CD14-positive monocyte (primary cell): Measurements from ENCODE around the gene TMA7B. TPM values are rescaled to one million over a fixed set of nuclear protein-coding genes. Genes with fewer than 3 reads are reported as not detected.

Experiments used
- DNase-seq, 3 donors: peaks; one replicate each; pipeline ENCODE4 v3.0.0-alpha.2; 2011 to 2022
- H2AFZ ChIP-seq: 2 replicates; pipeline ENCODE4 v1.6.0; 2012; ENCODE audit warnings: mild to moderate bottlenecking, low read depth, low read length, inconsistent platforms; ENCODE audit not compliant: insufficient read depth, poor library complexity, severe bottlenecking
- H3K27ac ChIP-seq, 2 donors: 1 replicate in 1 of 2; 2 replicates in 1 of 2; pipeline ENCODE4 v1.5.1; 2012 to 2013; ENCODE audit warnings: low read length in 2 of 2, control low read depth in 1 of 2, inconsistent platforms in 1 of 2, low read depth in 1 of 2, mild to moderate bottlenecking in 1 of 2
- H3K27me3 ChIP-seq, 2 donors: one replicate each; pipeline versions ENCODE4 v1.6.0 to v1.6.1; 2011 to 2013; ENCODE audit warnings: low read length in 2 of 2; ENCODE audit not compliant: control insufficient read depth in 2 of 2, insufficient read depth in 2 of 2
- H3K36me3 ChIP-seq, 2 donors: replicated peaks in 1 of 2; 1 replicate in 1 of 2; 2 replicates in 1 of 2; pipeline versions ENCODE4 v1.5.1 to v1.6.1; 2012 to 2013; ENCODE audit warnings: low read length in 2 of 2, control low read depth in 1 of 2, inconsistent platforms in 1 of 2, mild to moderate bottlenecking in 1 of 2; ENCODE audit not compliant: insufficient read depth in 2 of 2, control insufficient read depth in 1 of 2
- H3K4me1 ChIP-seq, 2 donors: 1 replicate in 1 of 2; 2 replicates in 1 of 2; pipeline versions ENCODE4 v1.5.1 to v1.6.1; 2012 to 2013; ENCODE audit warnings: low read length in 2 of 2, control low read depth in 1 of 2, inconsistent platforms in 1 of 2, mild to moderate bottlenecking in 1 of 2, moderate library complexity in 1 of 2; ENCODE audit not compliant: insufficient read depth in 2 of 2, control insufficient read depth in 1 of 2
- H3K4me2 ChIP-seq: replicated peaks from 2 replicates; pipeline ENCODE3; 2012; ENCODE audit warnings: low read length, moderate library complexity, mild to moderate bottlenecking; ENCODE audit not compliant: poor library complexity, severe bottlenecking; ENCODE audit errors: extremely low read depth
- H3K4me3 ChIP-seq, 3 experiments: fragments of 200-600 bp in 1 of 3; sonication (generic) in 1 of 3; replicated peaks in 1 of 3; 1 replicate in 2 of 3; 2 replicates in 1 of 3; pipeline ENCODE4 v1.5.1; 2011 to 2013; ENCODE audit warnings: low read length in 3 of 3, mild to moderate bottlenecking in 3 of 3, control low read depth in 2 of 3, low read depth in 2 of 3, inconsistent platforms in 1 of 3, moderate library complexity in 1 of 3
- H3K79me2 ChIP-seq: 2 replicates; pipeline ENCODE4 v1.6.0; 2012; ENCODE audit warnings: mild to moderate bottlenecking, control low read depth, inconsistent platforms, low read length, moderate library complexity; ENCODE audit not compliant: insufficient read depth
- H3K9ac ChIP-seq: 2 replicates; pipeline ENCODE4 v1.6.0; 2017; ENCODE audit warnings: low read length, mild to moderate bottlenecking; ENCODE audit not compliant: insufficient read depth, poor library complexity, severe bottlenecking
- H3K9me3 ChIP-seq, 2 donors: replicated peaks in 1 of 2; 1 replicate in 1 of 2; 2 replicates in 1 of 2; pipeline versions ENCODE4 v1.5.1 to v1.6.1; 2012 to 2013; ENCODE audit warnings: low read length in 2 of 2, control low read depth in 1 of 2; ENCODE audit not compliant: control insufficient read depth in 1 of 2, insufficient read depth in 1 of 2
- H4K20me1 ChIP-seq: 2 replicates; pipeline ENCODE4 v1.6.0; 2012; ENCODE audit warnings: mild to moderate bottlenecking, low read length, control low read depth, moderate library complexity; ENCODE audit not compliant: insufficient read depth
- H3K27ac Mint-ChIP-seq, 7 donors: one replicate each; pipeline ENCODE4 v1.8.0; 2020; ENCODE audit warnings: mild to moderate bottlenecking in 7 of 7, mixed read lengths in 7 of 7, moderate library complexity in 6 of 7, inconsistent platforms in 2 of 7
- H3K27me3 Mint-ChIP-seq, 3 donors: one replicate each; pipeline ENCODE4 v1.8.0; 2021 to 2022; ENCODE audit warnings: low read depth in 3 of 3, mild to moderate bottlenecking in 3 of 3, mixed read lengths in 3 of 3, moderate library complexity in 3 of 3, inconsistent platforms in 1 of 3
- H3K36me3 Mint-ChIP-seq, 2 donors: one replicate each; pipeline ENCODE4 v1.8.0; 2020; ENCODE audit warnings: mixed read lengths in 2 of 2, inconsistent platforms in 1 of 2, mild to moderate bottlenecking in 1 of 2
- H3K4me1 Mint-ChIP-seq: one replicate; pipeline ENCODE4 v1.8.0; 2020; ENCODE audit warnings: mild to moderate bottlenecking, mixed read lengths
- H3K4me3 Mint-ChIP-seq, 2 donors: one replicate each; pipeline ENCODE4 v1.8.0; 2020; ENCODE audit warnings: mild to moderate bottlenecking in 2 of 2, mixed read lengths in 2 of 2, moderate library complexity in 1 of 2
- H3K9me3 Mint-ChIP-seq, 7 donors: one replicate each; pipeline ENCODE4 v1.8.0; 2020 to 2022; ENCODE audit warnings: mixed read lengths in 7 of 7, mild to moderate bottlenecking in 6 of 7, moderate library complexity in 6 of 7, inconsistent platforms in 2 of 7
- CTCF ChIP-seq: fragments of 200-600 bp; IDR thresholded peaks from one replicate; pipeline ENCODE4 v1.8.0; 2022; ENCODE audit warnings: antibody characterized with exemption, mild to moderate bottlenecking
- WGBS: methylation state at CpG from one replicate; pipeline ENCODE4 v1.1.5; 2013; ENCODE audit warnings: missing lambda C conversion rate; ENCODE audit not compliant: insufficient coverage; 5-methylcytosine and 5-hydroxymethylcytosine counted together
- intact Hi-C, 2 donors: fragments of 100-400 bp; cut with micrococcal nuclease; formaldehyde crosslinking; loops; one replicate each; pipeline versions ENCODE4 v1.15.0 to v1.15.1; 2023
- polyA plus RNA-seq, 3 donors: library from polyadenylated mRNA; depleted of rRNA in 1 of 3; unstranded in 2 of 3; stranded (reverse) in 1 of 3; fragments of 300-500 nt in 2 of 3; fragments of >200 nt in 1 of 3; fragmentation: Illumina TruSeq in 2 of 3; gene quantifications; 1 replicate in 2 of 3; 2 replicates in 1 of 3; pipeline ENCODE4 v1.2.3, GENCODE V29; 2012 to 2021

TMA7B gene
- polyA plus RNA-seq, 3 donors, result 0.13 TPM; not detected in 2

- no peak for TF ChIP-seq CTCF
- Mint-ChIP-seq H3K36me3 (peaks cover 0 to 3% of the 10 kb centered on the region in 2 donors), H3K4me1 (peaks cover 11% of the 10 kb centered on the region), H3K4me3 (peak overlapping the region in 1 of 2 donors; percentile 40), H3K9me3 (peaks cover 0 to 11% (median 0%) of the 10 kb centered on the region in 7 donors), H3K27me3 (peaks cover 60 to 74% (median 70%) of the 10 kb centered on the region in 3 donors), H3K27ac (no peak overlapping the region)
- H4K20me1 ChIP-seq, result no peaks in the 10 kb centered on the region
- peaks cover 7 to 9% of the 10 kb centered on the region in 2 donors for H3K4me1 ChIP-seq
- no peak overlapping the region for H3K9ac ChIP-seq
- no peaks in the 10 kb centered on the region for H3K9me3 ChIP-seq
- H2AFZ ChIP-seq, result no peak overlapping the region
- no peaks in the 10 kb centered on the region for H3K79me2 ChIP-seq
- intact Hi-C loops, result loop anchor here in 1 of 2 donors (5.0 kb wide), 1 partner anchor 35 kb away; no protein-coding TSS in a partner anchor
- no peak overlapping the region for H3K27ac ChIP-seq
- H3K27me3 ChIP-seq, result peaks cover 21 to 65% of the 10 kb centered on the region in 2 donors
- no peak overlapping the region for H3K4me2 ChIP-seq
- WGBS, result 93% methylated on average over 5 of the region's 9 CpGs
- H3K36me3 ChIP-seq, result no peaks in the 10 kb centered on the region
- DNase-seq, result no peak
- H3K4me3 ChIP-seq, result no peak overlapping the region
Observed at GRCh38 chr22:39967103-39967829, 7.1 kb downstream of the TMA7B start.

GRCh38 chr22:39967996-39968972, 8.1 kb downstream of the TMA7B start:
- WGBS, result 77% methylated on average over 12 of the region's 20 CpGs
- Mint-ChIP-seq H3K9me3 (peaks cover 0 to 10% (median 0%) of the 10 kb centered on the region in 7 donors), H3K4me1 (peaks cover 3% of the 10 kb centered on the region), H3K27ac (no peak overlapping the region), H3K36me3 (peaks cover 0 to 2% of the 10 kb centered on the region in 2 donors), H3K4me3 (peak overlapping the region in 1 of 2 donors; percentile 57), H3K27me3 (peaks cover 66 to 81% (median 72%) of the 10 kb centered on the region in 3 donors)
- Histone ChIP-seq H3K9ac (no peak overlapping the region), H3K79me2 (no peaks in the 10 kb centered on the region), H3K27ac (no peak overlapping the region), H3K36me3 (no peaks in the 10 kb centered on the region), H3K9me3 (no peaks in the 10 kb centered on the region), H3K4me2 (no peak overlapping the region), H2AFZ (no peak overlapping the region), H3K4me1 (no peaks in the 10 kb centered on the region), H3K4me3 (no peak overlapping the region), H3K27me3 (peaks cover 20 to 65% of the 10 kb centered on the region in 2 donors), H4K20me1 (no peaks in the 10 kb centered on the region)
- intact Hi-C loops, result loop anchor here in 1 of 2 donors (5.0 kb wide), 1 partner anchor 34 kb away; no protein-coding TSS in a partner anchor
- no peak for DNase-seq
- no peak for TF ChIP-seq CTCF
